H1 (cell line): ENCODE results near the gene MAPKAPK2. TPM values are rescaled to one million over a fixed set of nuclear protein-coding genes. Genes with fewer than 3 reads are reported as not detected.

Experiments used
- CTCF ChIA-PET: fragments of 300-600 bp; sonication (Branson Sonifier 250); formaldehyde crosslinking; loops from one replicate; lab custom pipeline; 2021; ENCODE audit not compliant: partially characterized antibody; lab: Charles Lee
- POLR2A ChIA-PET: fragments of 300-600 bp; sonication (Branson Sonifier 250); formaldehyde crosslinking; loops from one replicate; lab custom pipeline; 2021; ENCODE audit warnings: inconsistent platforms; ENCODE audit not compliant: partially characterized antibody; lab: Charles Lee
- DNase-seq, 2 experiments: peaks; one replicate each; pipeline versions ENCODE4 v3.0.0 to v3.0.0-alpha.2; 2010 to 2022; ENCODE audit warnings: low spot score in 2 of 2, low read depth in 1 of 2, mixed read lengths in 1 of 2
- FAIRE-seq: peaks from 2 replicates; lab custom pipeline; 2011; peaks lifted over from hg19 to GRCh38; lab: Jason Lieb, UNC
- H2AFZ ChIP-seq: 2 replicates; pipeline ENCODE4 v1.8.1; 2012; ENCODE audit warnings: low read length, inconsistent platforms
- H2AK5ac ChIP-seq: 2 replicates; pipeline ENCODE4 v1.6.1; 2013; ENCODE audit warnings: low read depth, low read length
- H2BK120ac ChIP-seq: replicated peaks from 2 replicates; pipeline ENCODE3; 2013; ENCODE audit warnings: low read depth, low read length, inconsistent platforms
- H2BK12ac ChIP-seq: 2 replicates; pipeline ENCODE4 v1.6.1; 2013; ENCODE audit warnings: low read depth, low read length
- H2BK15ac ChIP-seq: 2 replicates; pipeline ENCODE4 v1.6.1; 2013; ENCODE audit warnings: low read length
- H2BK20ac ChIP-seq: 2 replicates; pipeline ENCODE4 v1.6.1; 2013; ENCODE audit warnings: low read length
- H2BK5ac ChIP-seq: 2 replicates; pipeline ENCODE4 v1.6.1; 2013; ENCODE audit warnings: low read depth, low read length
- H3K14ac ChIP-seq: 2 replicates; pipeline ENCODE4 v1.6.1; 2013; ENCODE audit warnings: inconsistent platforms; ENCODE audit not compliant: insufficient read length
- H3K18ac ChIP-seq: 2 replicates; pipeline ENCODE4 v1.6.1; 2013; ENCODE audit warnings: low read length; ENCODE audit errors: extremely low read depth
- H3K23ac ChIP-seq: 2 replicates; pipeline ENCODE4 v1.6.1; 2013; ENCODE audit warnings: inconsistent platforms; ENCODE audit not compliant: insufficient read length
- H3K23me2 ChIP-seq: 2 replicates; pipeline ENCODE4 v1.6.1; 2013; ENCODE audit warnings: low read depth, low read length
- H3K27ac ChIP-seq: 2 replicates; pipeline ENCODE4 v1.6.1; 2011; ENCODE audit warnings: low read depth, low read length, inconsistent platforms
- H3K27me3 ChIP-seq, 4 experiments: replicated peaks in 1 of 4; 1 replicate in 1 of 4; 2 replicates in 3 of 4; pipeline versions ENCODE4 v1.6.1 to v1.8.1; 2011 to 2013; ENCODE audit warnings: low read length in 3 of 4, mild to moderate bottlenecking in 3 of 4, inconsistent platforms in 2 of 4, mixed read lengths in 2 of 4, moderate library complexity in 1 of 4; ENCODE audit not compliant: control insufficient read depth in 3 of 4, insufficient read depth in 3 of 4; ENCODE audit errors: extremely low read depth in 1 of 4
- H3K36me3 ChIP-seq, 4 experiments: 2 replicates each; pipeline versions ENCODE4 v1.6.1 to v1.8.1; 2011 to 2013; ENCODE audit warnings: mild to moderate bottlenecking in 4 of 4, low read length in 3 of 4, moderate library complexity in 2 of 4, control low read depth in 1 of 4, inconsistent platforms in 1 of 4; ENCODE audit not compliant: insufficient read depth in 4 of 4, control insufficient read depth in 2 of 4
- H3K4ac ChIP-seq: replicated peaks from 2 replicates; pipeline ENCODE3; 2013; ENCODE audit warnings: low read length, low read depth, mixed read lengths, inconsistent platforms; ENCODE audit not compliant: insufficient read length
- H3K4me1 ChIP-seq, 4 experiments: replicated peaks in 1 of 4; 1 replicate in 1 of 4; 2 replicates in 3 of 4; pipeline versions ENCODE4 v1.6.1 to v1.8.1; 2011 to 2013; ENCODE audit warnings: low read length in 3 of 4, inconsistent platforms in 2 of 4, mixed read lengths in 1 of 4; ENCODE audit not compliant: insufficient read depth in 4 of 4, control insufficient read depth in 3 of 4
- H3K4me2 ChIP-seq, 2 experiments: 2 replicates each; pipeline versions ENCODE4 v1.6.1 to v1.8.1; 2011 to 2013; ENCODE audit warnings: low read depth in 2 of 2, low read length in 2 of 2, control low read depth in 1 of 2, inconsistent platforms in 1 of 2, mild to moderate bottlenecking in 1 of 2; ENCODE audit not compliant: insufficient read depth in 1 of 2
- H3K4me3 ChIP-seq, 4 experiments: fragments of 200-600, 300-600 bp in 1 of 4; sonication (generic), shearing (Covaris generic), sonication (Bioruptor Twin) in 1 of 4; 2 replicates each; pipeline versions ENCODE4 v1.5.1 to v1.8.1; 2011 to 2016; ENCODE audit warnings: low read length in 4 of 4, low read depth in 3 of 4, control low read depth in 2 of 4, inconsistent platforms in 2 of 4, mild to moderate bottlenecking in 2 of 4, mixed read lengths in 1 of 4, moderate library complexity in 1 of 4; ENCODE audit not compliant: insufficient read depth in 2 of 4; ENCODE audit errors: extremely low read depth in 1 of 4
- H3K56ac ChIP-seq: replicated peaks from 2 replicates; pipeline ENCODE3; 2013; ENCODE audit warnings: low read depth, mild to moderate bottlenecking, mixed read lengths, low read length, inconsistent platforms; ENCODE audit not compliant: insufficient read length
- H3K79me1 ChIP-seq: 2 replicates; pipeline ENCODE4 v1.6.1; 2013; ENCODE audit warnings: low read depth, low read length, control low read depth
- H3K79me2 ChIP-seq, 2 experiments: 2 replicates each; pipeline versions ENCODE4 v1.6.1 to v1.8.1; 2012 to 2013; ENCODE audit warnings: low read length in 2 of 2, mild to moderate bottlenecking in 2 of 2, inconsistent platforms in 1 of 2; ENCODE audit not compliant: insufficient read depth in 2 of 2, control insufficient read depth in 1 of 2
- H3K9ac ChIP-seq, 4 experiments: replicated peaks in 1 of 4; 1 replicate in 1 of 4; 2 replicates in 3 of 4; pipeline versions ENCODE4 v1.6.1 to v1.8.1; 2011 to 2013; ENCODE audit warnings: low read depth in 3 of 4, low read length in 3 of 4, control low read depth in 2 of 4, mild to moderate bottlenecking in 2 of 4, moderate library complexity in 2 of 4, inconsistent platforms in 1 of 4; ENCODE audit errors: extremely low read depth in 1 of 4
- H3K9me3 ChIP-seq, 2 experiments: 2 replicates each; pipeline versions ENCODE4 v1.6.1 to v1.8.1; 2012 to 2013; ENCODE audit warnings: mild to moderate bottlenecking in 2 of 2, moderate library complexity in 2 of 2, control low read depth in 1 of 2, inconsistent platforms in 1 of 2, low read depth in 1 of 2, low read length in 1 of 2, mixed read lengths in 1 of 2; ENCODE audit not compliant: insufficient read depth in 2 of 2
- H4K20me1 ChIP-seq, 2 experiments: replicated peaks in 1 of 2; 2 replicates each; pipeline versions ENCODE3 to v1.8.1; 2011 to 2013; ENCODE audit warnings: inconsistent platforms in 2 of 2, low read length in 2 of 2, mild to moderate bottlenecking in 1 of 2; ENCODE audit not compliant: insufficient read depth in 2 of 2, control insufficient read depth in 1 of 2
- H4K5ac ChIP-seq: 2 replicates; pipeline ENCODE4 v1.6.1; 2013; ENCODE audit warnings: low read length, low read depth, mixed read lengths, inconsistent platforms; ENCODE audit not compliant: insufficient read length
- H4K8ac ChIP-seq: 2 replicates; pipeline ENCODE4 v1.8.0; 2013; ENCODE audit warnings: mild to moderate bottlenecking, moderate library complexity, low read length, inconsistent platforms; ENCODE audit not compliant: insufficient read depth; ENCODE audit errors: extremely low read depth
- H4K91ac ChIP-seq: replicated peaks from 2 replicates; pipeline ENCODE3; 2013; ENCODE audit warnings: low read length, mixed read lengths, inconsistent platforms; ENCODE audit not compliant: insufficient read length
- EP300 ChIP-seq, 2 experiments: IDR thresholded peaks; 1 replicate in 1 of 2; 2 replicates in 1 of 2; pipeline ENCODE4 v1.6.1; 2011 to 2012; ENCODE audit warnings: low read depth in 2 of 2, low read length in 2 of 2, mild to moderate bottlenecking in 2 of 2, borderline replicate concordance in 1 of 2, inconsistent platforms in 1 of 2, moderate library complexity in 1 of 2
- KDM1A ChIP-seq: fragments of 200-600, 300-600 bp; sonication (generic); IDR thresholded peaks from 2 replicates; pipeline ENCODE4 v1.7.1; 2016; ENCODE audit warnings: mild to moderate bottlenecking, low read length, borderline replicate concordance
- KDM4A ChIP-seq: IDR thresholded peaks from one replicate; pipeline ENCODE4 v1.7.1; 2012; ENCODE audit warnings: low read depth, mild to moderate bottlenecking, moderate library complexity, low read length, inconsistent platforms; ENCODE audit not compliant: severe bottlenecking
- MAFK ChIP-seq: IDR thresholded peaks from 2 replicates; pipeline ENCODE4 v1.6.1; 2012; ENCODE audit warnings: low read depth, mild to moderate bottlenecking, improper control_type of control experiment, low read length
- POLR2A ChIP-seq, 2 experiments: IDR thresholded peaks; 1 replicate in 1 of 2; 2 replicates in 1 of 2; pipeline ENCODE4 v1.6.1; 2011; ENCODE audit warnings: low read depth in 2 of 2, low read length in 2 of 2, mild to moderate bottlenecking in 2 of 2; ENCODE audit errors: control extremely low read depth in 1 of 2
- RBBP5 ChIP-seq: IDR thresholded peaks from 2 replicates; pipeline ENCODE4 v1.7.1; 2012; ENCODE audit warnings: low read depth, mild to moderate bottlenecking, inconsistent platforms, low read length, moderate library complexity, borderline replicate concordance
- RXRA ChIP-seq: IDR thresholded peaks from 2 replicates; pipeline ENCODE4 v1.6.1; 2011; ENCODE audit warnings: low read depth, mild to moderate bottlenecking, low read length, moderate library complexity; ENCODE audit not compliant: insufficient read depth
- SIN3A ChIP-seq, 2 experiments: IDR thresholded peaks in 1 of 2; conservative IDR thresholded peaks in 1 of 2; 2 replicates each; pipeline ENCODE4 v1.6.1; 2011 to 2012; ENCODE audit warnings: low read length in 2 of 2, improper control_type of control experiment in 1 of 2, low read depth in 1 of 2, mild to moderate bottlenecking in 1 of 2
- SP1 ChIP-seq: IDR thresholded peaks from 2 replicates; pipeline ENCODE4 v1.6.1; 2011; ENCODE audit warnings: low read depth, low read length
- TAF1 ChIP-seq: IDR thresholded peaks from 2 replicates; pipeline ENCODE4 v1.6.1; 2011; ENCODE audit warnings: mild to moderate bottlenecking, low read depth, low read length
- TCF12 ChIP-seq: IDR thresholded peaks from 2 replicates; pipeline ENCODE4 v1.6.1; 2011; ENCODE audit warnings: low read depth, mild to moderate bottlenecking, low read length
- YY1 ChIP-seq: IDR thresholded peaks from 2 replicates; pipeline ENCODE4 v1.6.1; 2011; ENCODE audit warnings: low read depth, mild to moderate bottlenecking, low read length
- WGBS, 2 experiments: shearing (Covaris generic) in 1 of 2; methylation state at CpG; one replicate each; pipeline versions ENCODE4 v1.1.6 to v1.1.7; 2013 to 2015; ENCODE audit warnings: low lambda C conversion rate in 2 of 2, mixed read lengths in 2 of 2, inconsistent platforms in 1 of 2, low coverage in 1 of 2, missing lambda C conversion rate in 1 of 2; ENCODE audit not compliant: insufficient replicate concordance in 2 of 2, insufficient coverage in 1 of 2, insufficient read length in 1 of 2; ENCODE audit errors: extremely low coverage in 1 of 2, missing lambda C conversion rate in 1 of 2; 5-methylcytosine and 5-hydroxymethylcytosine counted together
- polyA plus RNA-seq, 7 experiments: library from polyadenylated mRNA; depleted of rRNA in 3 of 7; stranded (reverse) in 5 of 7; unstranded in 2 of 7; fragments of >200 nt in 5 of 7; fragments of 200-250 nt in 2 of 7; gene quantifications; 1 replicate in 5 of 7; 2 replicates in 1 of 7; 4 replicates in 1 of 7; pipeline versions ENCODE4 v1.2.1 to v1.2.3, GENCODE V29; 2011 to 2013; ENCODE audit warnings: missing spikeins in 2 of 7, mixed read lengths in 2 of 7
- total RNA-seq: library from RNA; stranded (reverse); fragmentation: NEBNext Ultra II Directional; extraction: Animal tissue kit (Norgen Biotek cat#: 25700); gene quantifications from 2 replicates; pipeline ENCODE4 v1.2.1, GENCODE V29; 2021

MAPKAPK2 gene
- total and polyA plus RNA-seq, 2 of the 8 experiments (the other 6 are each of a cell fraction or from before 2014, with no cell fraction given), result 27.5 to 44.9 TPM

- H3K9me3 ChIP-seq, result no peaks in the 10 kb centered on the region
- CTCF ChIA-PET, result interaction anchor here (0.5 to 10.4 kb wide), 15 partner anchors 11 to 225 kb away, joined by 3 to 73 read pairs (median 4); no protein-coding TSS in a partner anchor
- peaks cover 30% of the 10 kb centered on the region for H3K79me1 ChIP-seq
- FAIRE-seq (no peak), DNase-seq (peak in 1 of 2 experiments; percentile 64)
- POLR2A ChIA-PET, result interaction anchor here (0.7 to 2.0 kb wide), 7 partner anchors 12 to 76 kb away, joined by 3 to 8 read pairs (median 5); partner anchors contain the start of genes DYRK3 and EIF2D
- H3K18ac ChIP-seq, result no peak overlapping the region
- H2BK5ac ChIP-seq, result no peak overlapping the region
- H3K79me2 ChIP-seq, result peaks cover 12 to 53% of the 10 kb centered on the region in 2 experiments
- peaks cover 37 to 41% of the 10 kb centered on the region in 2 experiments for H4K20me1 ChIP-seq
- WGBS, 2 experiments, result 3% methylated on average over 2 of the region's 2 CpGs; no CpG with 5 or more reads in 1 of the 2 experiments
- no peak overlapping the region for H2BK15ac ChIP-seq
- H4K5ac ChIP-seq, result peak overlapping the region; percentile 12
- H3K27ac ChIP-seq, result no peak overlapping the region
- H3K4me1 ChIP-seq, result peaks cover 10 to 27% (median 15%) of the 10 kb centered on the region in 4 experiments
- H4K8ac ChIP-seq, result no peak overlapping the region
- H3K14ac ChIP-seq, result no peak overlapping the region
- H4K91ac ChIP-seq, result no peak overlapping the region
- no peak overlapping the region for H3K56ac ChIP-seq
- no peak overlapping the region for H2BK12ac ChIP-seq
- H3K27me3 ChIP-seq, result peaks cover 9 to 25% (median 25%) of the 10 kb centered on the region in 4 experiments
- peak overlapping the region in 2 of 4 experiments; percentile 17 to 88; a peak in 3 of 8 replicates for H3K4me3 ChIP-seq
- H3K36me3 ChIP-seq, result no peaks in the 10 kb centered on the region
- H2AFZ ChIP-seq, result no peak overlapping the region
- H2AK5ac ChIP-seq, result no peak overlapping the region
- no peak overlapping the region for H2BK120ac ChIP-seq
- no peak overlapping the region for H3K23ac ChIP-seq
- no peak overlapping the region for H3K9ac ChIP-seq
- H3K4ac ChIP-seq, result peak overlapping the region; percentile 7
- H3K23me2 ChIP-seq, result peaks cover 7% of the 10 kb centered on the region
- no peak overlapping the region for H2BK20ac ChIP-seq
- peak overlapping the region; percentile 62 to 95 for H3K4me2 ChIP-seq
- TF ChIP-seq RXRA (peak; percentile 84; the same call in 1 of the 2 replicates), TCF12 (0 out of 2 replicates have a peak, but pooled peaks have one; percentile 57), TAF1 (0 out of 2 replicates have a peak, but pooled peaks have one; percentile 46), RBBP5 (0 out of 2 replicates have a peak, but pooled peaks have one; percentile 39), YY1 (0 out of 2 replicates have a peak, but pooled peaks have one; percentile 37), EP300 (IDR thresholded peaks at IDR 0.05; ENCODE audit: borderline replicate concordance in 1 of 2, low read depth in 2 of 2, low read length in 2 of 2) (no peak), POLR2A (IDR thresholded peaks at IDR 0.05; ENCODE audit: control extremely low read depth in 1 of 2, low read depth in 2 of 2, low read length in 2 of 2) (peak in 1 of 2 experiments; percentile 56; a peak in 1 of 3 replicates), SIN3A (conservative IDR thresholded peaks at IDR 0.05 in 1 of 2, IDR thresholded peaks at IDR 0.05 in 1 of 2; ENCODE audit: low read depth in 1 of 2, low read length in 2 of 2) (peak in 1 of 2 experiments; percentile 45; a peak in 1 of 4 replicates), KDM1A (peak; percentile 70; the same call in 1 of the 2 replicates), KDM4A (no peak), SP1 (peak; percentile 55), MAFK (peak; percentile 48; the same call in 1 of the 2 replicates)
These were observed 3.3 kb downstream of the MAPKAPK2 start for GRCh38 chr1:206687915-206688442.
